AG09309 (cell line): ENCODE results near the gene LRRN4CL.

Experiments used
- DNase-seq: peaks from one replicate; pipeline ENCODE4 v3.0.0-alpha.2; 2010; ENCODE audit warnings: low read depth
- H3K4me3 ChIP-seq: 2 replicates; pipeline ENCODE4 v1.5.1; 2011; ENCODE audit warnings: mild to moderate bottlenecking, low read depth, low read length, moderate library complexity; ENCODE audit not compliant: control insufficient read depth
- TF ChIP-seq, protein P1 (sequence below): IDR thresholded peaks from 2 replicates; pipeline ENCODE4 v1.5.1; 2011; ENCODE audit warnings: mild to moderate bottlenecking, low read depth, low read length, inconsistent platforms; ENCODE audit not compliant: insufficient read depth, control insufficient read depth; ENCODE audit errors: missing control alignments

Gene LRRN4CL

DNA sequence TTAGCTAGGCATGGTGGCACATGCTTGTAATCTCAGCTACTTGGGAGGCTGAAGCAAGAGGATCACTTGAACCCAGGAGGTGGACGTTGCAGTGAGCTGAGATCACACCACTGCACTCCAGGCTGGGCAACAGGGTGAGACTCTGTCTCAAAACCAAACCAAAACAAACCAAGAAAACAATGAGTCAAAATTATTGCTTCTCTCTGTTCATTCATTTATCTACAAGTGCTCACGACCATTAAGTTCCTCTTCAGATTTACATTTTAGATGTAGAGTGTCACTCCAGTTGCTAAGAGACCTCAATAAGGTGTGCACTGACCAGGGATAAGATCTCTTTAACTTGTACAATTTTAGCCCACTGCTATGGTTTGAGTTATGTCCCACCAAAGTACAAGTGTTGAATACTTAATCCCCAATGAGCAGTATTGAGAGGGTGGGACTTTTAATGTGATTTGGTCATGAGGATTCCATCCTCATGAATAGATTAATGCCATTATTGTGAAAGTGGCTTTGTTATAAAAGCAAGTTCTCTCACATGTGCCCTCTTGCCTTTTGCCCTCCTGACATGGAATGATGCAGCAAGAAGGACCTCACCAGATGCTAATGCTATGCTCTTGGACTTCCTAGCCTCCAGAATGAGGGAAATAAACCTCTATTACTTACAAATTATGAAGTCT is 30.1 kb upstream of the LRRN4CL start:
- no peak for DNase-seq
- H3K4me3 ChIP-seq = no peak overlapping the region
- TF ChIP-seq, protein P1, sequence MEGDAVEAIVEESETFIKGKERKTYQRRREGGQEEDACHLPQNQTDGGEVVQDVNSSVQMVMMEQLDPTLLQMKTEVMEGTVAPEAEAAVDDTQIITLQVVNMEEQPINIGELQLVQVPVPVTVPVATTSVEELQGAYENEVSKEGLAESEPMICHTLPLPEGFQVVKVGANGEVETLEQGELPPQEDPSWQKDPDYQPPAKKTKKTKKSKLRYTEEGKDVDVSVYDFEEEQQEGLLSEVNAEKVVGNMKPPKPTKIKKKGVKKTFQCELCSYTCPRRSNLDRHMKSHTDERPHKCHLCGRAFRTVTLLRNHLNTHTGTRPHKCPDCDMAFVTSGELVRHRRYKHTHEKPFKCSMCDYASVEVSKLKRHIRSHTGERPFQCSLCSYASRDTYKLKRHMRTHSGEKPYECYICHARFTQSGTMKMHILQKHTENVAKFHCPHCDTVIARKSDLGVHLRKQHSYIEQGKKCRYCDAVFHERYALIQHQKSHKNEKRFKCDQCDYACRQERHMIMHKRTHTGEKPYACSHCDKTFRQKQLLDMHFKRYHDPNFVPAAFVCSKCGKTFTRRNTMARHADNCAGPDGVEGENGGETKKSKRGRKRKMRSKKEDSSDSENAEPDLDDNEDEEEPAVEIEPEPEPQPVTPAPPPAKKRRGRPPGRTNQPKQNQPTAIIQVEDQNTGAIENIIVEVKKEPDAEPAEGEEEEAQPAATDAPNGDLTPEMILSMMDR = no peak

DNA sequence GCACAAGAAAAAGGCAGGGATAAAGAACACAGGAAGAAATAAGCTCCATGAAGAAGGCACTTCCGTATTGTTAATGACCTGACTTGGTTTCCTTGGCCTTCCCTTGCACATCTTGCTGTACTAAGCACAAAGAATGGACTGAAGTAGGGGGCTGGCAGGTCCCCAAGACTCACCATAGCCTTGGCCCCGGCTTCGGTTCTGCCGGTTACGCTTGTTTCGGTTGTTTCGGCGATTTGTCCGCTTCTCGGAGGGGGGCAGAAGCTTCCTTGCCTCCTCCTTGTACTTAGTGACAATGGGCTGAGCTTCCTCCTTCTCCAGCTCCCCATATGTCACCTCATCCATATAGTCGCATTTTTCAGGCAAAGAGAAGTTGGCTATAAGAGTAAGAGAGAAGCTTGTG is 27.5 kb upstream of the LRRN4CL start:
- H3K4me3 ChIP-seq = no peak overlapping the region
- no peak for DNase-seq
- TF ChIP-seq, protein P1 = no peak

- no peak for DNase-seq
- no peak overlapping the region for H3K4me3 ChIP-seq
- TF ChIP-seq, protein P1 = no peak
Measured at GRCh38 chr11:62716206-62716605, 26.9 kb upstream of the LRRN4CL start.

- DNase-seq = no peak
- no peak overlapping the region for H3K4me3 ChIP-seq
- TF ChIP-seq, protein P1 = no peak
Measured at GRCh38 chr11:62715150-62716130, 26.1 kb upstream of the LRRN4CL start.

DNA sequence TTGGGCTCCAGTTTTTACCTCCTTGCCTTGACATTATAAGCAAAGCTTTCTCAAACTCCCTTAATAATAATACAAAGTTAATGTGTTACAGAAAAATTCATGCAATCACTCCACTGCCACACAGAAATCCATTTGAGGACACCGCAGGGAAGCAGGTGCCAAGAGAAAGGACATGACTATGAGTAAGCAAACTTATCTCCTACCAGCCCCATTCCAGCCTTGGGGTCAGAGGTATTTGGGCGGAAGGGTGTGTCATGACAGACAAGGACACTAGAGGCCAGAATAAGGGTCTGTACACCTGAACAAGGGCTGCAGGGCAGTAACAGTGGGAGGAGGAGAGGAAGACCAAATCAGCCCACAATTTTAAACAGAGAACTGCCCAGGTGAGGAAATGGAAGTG is 24.0 kb upstream of the LRRN4CL start:
- H3K4me3 ChIP-seq = no peak overlapping the region
- DNase-seq = no peak
- TF ChIP-seq, protein P1 = no peak

DNA sequence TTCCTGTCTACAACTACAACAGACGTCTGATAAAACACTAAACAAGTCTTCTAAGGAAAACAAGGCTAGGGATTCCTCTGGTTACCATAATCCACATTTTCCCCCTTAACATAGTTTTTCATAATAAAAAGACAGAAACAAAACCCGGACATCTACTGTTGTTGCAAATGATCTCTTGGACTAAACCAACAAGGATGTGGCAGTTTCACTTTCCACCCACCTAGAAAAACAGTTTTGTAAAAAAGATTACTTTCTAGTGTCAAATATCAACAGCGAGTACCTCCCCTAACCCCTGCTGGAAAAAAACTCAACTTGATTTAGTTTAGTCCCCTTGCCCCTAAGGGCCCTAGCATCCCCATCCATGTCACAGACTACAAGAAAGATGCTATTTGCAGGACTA is 23.5 kb upstream of the LRRN4CL start:
- DNase-seq = no peak
- H3K4me3 ChIP-seq = no peak overlapping the region
- TF ChIP-seq, protein P1 = no peak
